Activated gamma-delta T cell treated with anti-CD3 and anti-CD28 coated beads, Interleukin-2, amount 50 U/mL, for 16 hours (primary cell): ENCODE data around the gene GPC6.

Experiments
- DNase-seq: peaks from one replicate; pipeline ENCODE4 v3.0.0-alpha.2; 2020; ENCODE audit warnings: low read depth

GPC6 gene

DNA sequence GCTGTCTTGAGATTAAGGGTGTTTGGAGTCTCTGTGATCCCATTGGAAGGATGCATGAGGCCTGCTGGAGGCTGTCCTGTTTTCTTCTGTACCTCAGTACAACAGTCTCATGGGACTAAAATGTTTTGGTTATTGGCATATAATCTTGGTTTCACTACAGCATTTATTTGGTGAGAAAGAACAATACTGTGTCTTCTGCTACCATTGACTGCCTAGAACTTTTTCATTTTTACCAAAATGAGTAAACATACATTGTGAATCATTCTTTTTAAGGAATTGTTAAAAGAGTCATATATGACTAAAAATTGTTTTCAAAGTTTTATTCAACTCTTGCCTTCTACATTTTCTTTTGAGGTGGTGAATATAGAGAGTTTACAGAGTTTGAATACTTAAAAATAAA, 459.8 kb downstream of the GPC6 start:
- DNase-seq, result no peak

DNA sequence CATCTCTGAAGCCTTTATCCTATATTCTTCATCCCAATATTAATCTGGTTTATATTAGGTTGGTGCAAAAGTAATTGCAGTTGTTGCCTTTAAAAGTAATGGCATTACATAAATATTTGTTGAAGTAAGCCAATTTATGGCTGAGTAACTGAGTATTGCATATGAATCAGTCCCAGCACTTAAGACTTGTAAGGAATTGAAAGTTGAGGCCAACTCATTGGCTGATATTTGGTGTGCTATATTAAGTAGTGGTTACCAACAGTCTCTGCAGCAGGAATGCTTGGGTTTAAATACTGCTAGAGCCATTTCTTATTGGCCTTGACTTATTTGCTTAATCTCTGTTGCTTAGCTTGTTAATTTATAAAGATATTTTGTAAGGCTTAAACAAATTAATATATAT, 460.7 kb downstream of the GPC6 start:
- DNase-seq, result no peak

- DNase-seq, result no peak
These were observed 462.7 kb downstream of the GPC6 start for GRCh38 chr13:93689333-93689732.

- no peak for DNase-seq
These were observed 463.5 kb downstream of the GPC6 start for GRCh38 chr13:93690139-93690538.

DNA sequence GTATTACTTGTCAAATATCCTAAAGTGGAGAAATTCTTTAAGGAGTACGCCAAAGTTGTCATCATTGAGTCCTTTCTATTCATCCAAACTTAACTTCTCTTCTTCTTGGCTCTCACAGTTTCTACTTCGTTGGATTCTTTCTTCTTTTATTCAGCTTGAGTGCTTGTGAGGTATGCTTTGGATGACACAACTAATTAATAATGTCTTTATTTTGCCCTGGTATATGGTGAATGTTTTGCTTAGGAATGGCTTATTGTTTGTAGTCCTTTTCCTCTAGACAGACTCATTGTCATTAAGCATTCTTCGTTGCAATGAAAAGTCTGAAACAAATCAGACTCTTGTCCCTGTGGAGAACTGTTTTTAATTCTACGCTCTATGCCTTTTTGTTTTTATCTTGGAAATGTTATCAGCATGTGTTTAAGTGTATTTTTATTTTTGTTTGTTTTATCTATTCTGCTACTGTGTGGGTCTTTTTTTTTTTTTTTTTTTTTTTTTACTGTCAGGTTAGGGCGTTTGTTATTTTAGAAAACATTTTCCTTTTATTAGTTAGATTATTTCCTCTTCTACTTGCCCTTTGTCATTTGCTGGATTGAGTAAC, 471.5 kb downstream of the GPC6 start:
- DNase-seq, result no peak

GRCh38 chr13:93700115-93700514, 473.5 kb downstream of the GPC6 start:
- DNase-seq, result no peak

DNA sequence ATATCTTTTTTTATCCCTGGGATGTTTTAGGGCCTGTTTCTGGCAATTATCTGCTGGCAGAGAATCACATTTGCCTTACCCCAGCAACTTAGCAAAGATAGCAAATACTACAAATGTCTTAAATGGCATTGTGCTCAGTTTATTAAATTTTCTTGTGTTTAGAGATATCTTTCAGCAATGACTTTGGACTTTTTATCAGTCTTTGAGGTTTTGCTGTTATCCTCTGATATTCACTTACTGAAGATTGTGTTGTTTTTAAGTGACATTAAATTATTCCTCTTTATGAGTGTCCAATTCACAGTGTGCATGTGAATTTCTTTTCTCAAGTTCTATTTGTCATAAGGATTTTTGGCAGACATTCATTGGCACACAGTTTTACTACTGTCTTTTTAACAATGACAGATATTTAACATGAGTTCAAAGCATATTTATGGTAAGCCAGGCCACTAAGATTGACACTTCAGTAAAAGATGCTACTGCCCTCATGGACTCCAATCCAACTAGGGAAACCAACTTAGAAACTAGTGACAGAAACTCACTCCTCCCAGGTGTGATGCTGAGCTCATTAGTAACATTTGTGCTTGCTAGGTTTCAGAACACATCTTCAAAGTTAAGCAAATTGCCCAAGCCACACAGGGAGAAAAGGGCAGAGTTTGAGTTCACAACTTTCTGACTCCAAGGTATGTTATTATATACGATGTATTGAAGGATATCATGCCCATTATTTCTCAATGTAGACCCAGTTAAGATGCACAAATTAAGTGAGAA, 481.9 kb downstream of the GPC6 start:
- DNase-seq, result no peak

DNA sequence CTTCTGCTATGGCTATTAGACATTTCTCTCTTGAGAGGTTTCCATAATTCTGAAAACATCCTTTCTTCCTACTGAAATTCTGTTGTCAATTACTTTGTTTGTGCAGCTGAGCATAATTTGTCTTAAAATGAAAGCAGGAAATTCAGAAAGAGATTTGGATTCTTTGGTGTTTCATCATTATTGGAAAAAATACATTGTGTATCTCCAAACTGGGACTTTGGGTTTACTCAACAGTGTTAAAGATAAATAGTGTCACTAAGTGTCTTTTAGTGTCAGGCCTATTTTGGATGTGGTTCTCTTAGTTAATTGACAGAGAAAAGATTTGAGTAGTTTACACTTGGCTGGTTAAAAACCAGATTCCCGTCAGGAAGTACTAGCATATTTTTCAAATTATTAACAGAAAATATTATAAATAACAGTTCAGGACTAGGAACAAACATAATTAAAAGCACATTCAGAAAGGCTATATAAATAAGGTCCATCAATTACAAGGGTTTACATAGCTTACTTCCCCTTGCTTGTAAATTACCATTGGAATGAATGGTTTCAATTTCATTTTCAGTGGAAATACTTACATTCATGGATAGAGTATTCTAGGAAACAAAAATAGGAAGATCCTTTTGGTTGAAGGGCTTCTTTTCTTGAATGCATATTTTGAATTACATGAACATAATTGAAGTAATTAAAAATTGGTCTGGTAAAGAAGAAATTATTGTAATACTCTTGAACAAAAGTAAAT, 483.1 kb downstream of the GPC6 start:
- no peak for DNase-seq

DNA sequence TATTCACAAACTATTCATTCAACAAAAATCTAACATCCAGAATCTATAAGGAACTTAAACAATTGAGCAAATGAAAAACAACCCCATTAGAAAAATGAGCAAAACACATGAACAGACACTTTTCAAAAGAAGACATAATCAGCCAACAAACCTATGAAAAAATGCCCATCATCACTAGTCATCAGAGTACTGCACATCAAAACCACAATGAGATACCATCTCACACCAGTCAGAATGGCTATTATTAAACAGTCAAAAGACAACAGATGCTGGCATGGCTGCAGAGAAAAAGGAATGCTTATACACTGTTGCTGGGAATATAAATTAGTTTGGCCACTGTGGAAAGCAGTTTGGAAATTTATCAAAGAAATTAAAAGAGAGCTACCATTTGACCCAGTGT, 487.6 kb downstream of the GPC6 start:
- no peak for DNase-seq

- no peak for DNase-seq
These were observed 489.3 kb downstream of the GPC6 start for GRCh38 chr13:93715866-93716265.

DNA sequence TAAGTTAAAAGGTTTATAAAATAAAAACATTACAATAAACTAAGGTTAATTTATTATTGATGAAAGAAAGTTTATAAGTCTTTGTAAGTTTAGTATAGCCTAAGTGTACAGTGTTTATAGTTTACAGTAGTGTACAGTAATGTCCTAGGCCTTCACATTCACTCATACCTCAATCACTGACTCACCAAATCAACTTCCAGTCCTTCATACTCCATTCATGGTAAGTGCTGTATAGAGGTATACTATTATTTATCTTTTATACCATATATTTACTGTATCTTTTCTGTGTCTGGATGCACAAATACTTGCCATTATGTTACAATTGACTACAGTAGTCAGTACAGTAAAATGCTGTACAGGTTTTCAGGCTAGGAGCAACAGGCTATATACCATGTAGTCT, 490.0 kb downstream of the GPC6 start:
- DNase-seq, result no peak

- DNase-seq, result no peak
These were observed 494.9 kb downstream of the GPC6 start for GRCh38 chr13:93721483-93721882.

- no peak for DNase-seq
These were observed 496.7 kb downstream of the GPC6 start for GRCh38 chr13:93723316-93723715.

DNA sequence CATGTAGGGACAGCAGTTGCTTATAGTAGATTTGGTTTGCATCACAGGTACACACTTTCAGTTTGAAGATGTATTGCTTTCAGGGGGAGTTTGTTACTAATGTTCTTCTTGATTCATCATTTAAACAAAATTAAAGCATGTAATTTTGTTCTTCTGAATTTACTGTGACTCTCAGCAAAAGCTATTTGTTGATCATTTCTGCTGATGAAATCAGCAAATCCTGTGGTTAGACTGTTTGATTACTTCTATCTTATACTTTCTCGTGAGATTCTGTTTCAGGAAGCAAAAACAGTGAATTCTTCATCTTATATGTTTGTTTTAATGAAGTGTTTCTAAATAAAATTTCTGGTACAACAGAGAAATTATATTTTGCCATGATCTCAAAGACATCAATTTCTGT, 497.6 kb downstream of the GPC6 start:
- DNase-seq, result no peak

DNA sequence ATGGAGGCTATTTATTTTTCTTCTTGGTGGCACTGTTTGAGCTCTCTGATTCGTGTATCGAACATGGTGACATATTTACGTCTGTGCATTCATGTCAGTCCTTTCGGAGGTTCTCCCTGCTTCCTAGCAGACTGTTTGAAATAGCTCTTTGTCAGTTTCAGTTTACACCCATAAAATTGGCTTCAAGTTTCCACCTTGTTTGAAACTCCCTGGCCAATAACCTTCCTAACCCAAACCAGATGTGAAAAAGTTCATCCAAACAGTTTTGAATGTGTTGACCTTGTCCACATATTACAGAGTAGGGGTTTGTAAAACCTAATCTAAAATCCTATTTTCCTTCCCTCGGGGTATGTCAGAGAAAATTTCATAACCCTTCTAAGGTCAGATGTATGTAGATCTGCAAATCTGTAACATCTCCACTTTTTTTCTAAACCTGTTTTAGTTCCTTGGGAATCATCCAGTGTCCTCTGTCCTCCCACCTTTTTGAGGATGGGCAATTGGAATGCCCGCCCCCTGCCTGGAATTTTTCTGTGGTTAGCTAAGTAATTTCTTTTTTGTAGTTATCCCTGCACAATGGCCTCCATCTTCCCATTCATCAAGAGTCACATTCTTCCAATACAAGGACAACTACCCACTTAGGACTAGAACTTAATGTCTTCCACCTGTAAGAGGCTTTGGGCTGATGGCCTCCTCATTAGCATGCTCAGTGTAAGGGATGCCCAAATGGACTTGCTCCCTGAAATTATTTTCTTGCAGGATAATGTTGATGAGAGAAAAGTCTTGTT, 499.8 kb downstream of the GPC6 start:
- DNase-seq, result no peak

- no peak for DNase-seq
These were observed 500.9 kb downstream of the GPC6 start for GRCh38 chr13:93727211-93728141.

DNA sequence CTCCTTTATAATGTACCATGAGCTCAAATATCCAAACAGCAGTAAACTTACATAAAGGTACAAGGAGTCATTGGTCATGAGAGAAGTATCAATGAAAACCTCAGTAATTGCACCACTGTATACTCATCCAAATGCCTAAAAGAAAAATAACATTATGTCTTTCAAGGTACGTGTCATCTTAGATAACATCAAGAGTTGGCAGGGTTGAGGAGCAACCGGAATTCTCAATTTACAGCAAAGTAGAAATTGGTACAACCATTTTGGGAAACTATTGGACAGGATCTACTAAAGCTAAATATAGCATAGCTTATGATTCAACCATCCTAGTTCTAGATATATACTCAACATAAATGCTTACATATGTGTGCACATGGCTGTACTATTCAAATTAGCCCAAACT, 502.8 kb downstream of the GPC6 start:
- no peak for DNase-seq

DNA sequence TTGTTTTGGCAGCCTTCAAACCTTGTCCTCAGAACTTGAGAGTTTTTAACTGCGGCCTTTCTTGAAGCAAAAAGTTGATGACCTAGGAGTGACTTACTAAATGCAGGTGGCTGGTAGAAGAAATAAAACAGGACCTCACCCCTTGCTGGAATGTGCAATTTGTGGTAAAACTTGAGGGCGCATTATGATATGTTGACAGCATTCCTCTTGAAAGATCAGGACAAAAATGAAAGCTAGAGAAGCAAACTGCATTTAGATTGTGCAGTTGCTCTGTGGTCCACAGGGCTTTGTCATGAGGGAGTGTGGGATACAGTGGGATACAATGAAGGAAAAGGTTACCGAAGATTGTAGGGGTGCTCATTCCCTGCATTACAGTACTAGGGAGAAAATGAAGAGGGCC, 504.2 kb downstream of the GPC6 start:
- no peak for DNase-seq

DNA sequence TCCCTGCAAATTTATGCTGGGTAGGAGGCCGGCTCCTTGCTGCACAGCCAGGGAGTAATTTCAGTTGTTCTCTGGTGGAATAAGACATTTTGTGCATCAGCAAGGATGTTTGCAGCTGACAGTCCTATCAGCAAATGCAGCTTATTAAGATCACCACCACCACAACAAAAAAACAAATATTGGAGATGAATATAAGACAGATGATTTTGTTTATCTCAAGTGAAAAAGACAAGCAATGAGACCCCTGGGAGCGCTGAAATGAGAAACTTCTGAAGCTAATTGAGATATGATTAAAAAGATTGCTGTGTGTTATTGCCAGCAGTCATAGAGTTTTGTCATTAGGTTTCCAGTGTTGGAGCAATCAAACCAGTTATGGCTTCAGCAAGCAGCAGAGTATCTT, 505.6 kb downstream of the GPC6 start:
- DNase-seq, result no peak

DNA sequence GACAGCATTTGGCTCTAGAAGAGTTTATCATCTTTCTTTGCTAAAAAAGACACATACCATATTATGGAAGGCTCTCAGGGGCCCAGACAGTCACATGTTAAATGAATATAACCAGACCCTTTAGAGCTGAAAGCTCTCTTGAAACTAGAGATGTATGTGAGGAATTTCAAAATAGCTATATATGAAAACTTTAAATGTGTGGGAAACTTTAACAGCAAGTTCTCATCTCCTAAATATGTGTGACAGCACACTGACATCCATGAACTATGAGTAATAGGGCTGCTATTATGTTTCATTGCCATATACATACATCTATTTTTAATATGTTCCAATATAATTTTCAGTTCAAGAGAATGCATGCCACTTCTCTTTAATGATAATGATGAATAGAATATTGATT, 509.5 kb downstream of the GPC6 start:
- DNase-seq, result no peak

- DNase-seq, result no peak
These were observed 510.3 kb downstream of the GPC6 start for GRCh38 chr13:93736909-93737308.
